ENCODE measurements around the gene A1BG.
"Not testable (repeated sequence)": the region's sequence is repeated elsewhere in the genome, so short reads cannot be mapped to it uniquely, and the experiment has no call there.

DNA sequence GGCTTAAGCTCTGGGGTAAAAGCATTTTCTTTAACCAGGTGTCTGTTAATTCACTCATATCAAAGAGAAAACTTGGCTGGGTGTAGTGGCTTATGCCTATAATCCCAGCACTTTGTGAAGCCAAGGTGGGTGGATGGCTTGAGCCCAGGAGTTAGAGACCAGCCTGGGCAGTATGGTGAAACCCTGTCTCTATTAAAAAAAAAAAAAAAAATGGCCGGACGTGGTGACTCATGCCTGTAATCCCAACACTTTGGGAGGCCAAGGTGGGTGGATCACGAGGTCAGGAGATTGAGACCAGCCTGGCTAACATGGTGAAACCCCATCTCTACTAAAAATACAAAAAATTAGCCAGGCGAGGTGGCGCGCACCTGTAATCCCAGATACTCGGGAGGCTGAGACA lies 23.4 kb upstream of the A1BG start:
- TF ChIP-seq TAF1 (IDR thresholded peaks at IDR 0.05; ENCODE audit: low read depth, low read length); POLR2AphosphoS5 (IDR thresholded peaks at IDR 0.05; ENCODE audit: low read depth, low read length); SPI1 (IDR thresholded peaks at IDR 0.05; ENCODE audit: low read depth, low read length); POLR2A (IDR thresholded peaks at IDR 0.05; ENCODE audit: low read depth, low read length); PAX5 (IDR thresholded peaks at IDR 0.05; ENCODE audit: insufficient read depth, low read length, severe bottlenecking); POU2F2 (IDR thresholded peaks at IDR 0.05; ENCODE audit: low read depth, low read length): not testable (repeated sequence)
